Activated T-helper 1 cell treated with anti-CD3 and anti-CD28 coated beads, Interleukin-12 subunit alpha, Interleukin-12 subunit beta, Interleukin-2, Interleukin-4 antibody, amounts not matched to agents 30 ng/mL and 10 ng/mL and 1 ng/mL, durations not matched to agents 14 hours and 24 hours and 36 hours (primary cell): Measurements from ENCODE around the gene BAHCC1. TPM values are rescaled to one million over a fixed set of nuclear protein-coding genes. Genes with fewer than 3 reads are reported as not detected.

ENCODE experiments used
- DNase-seq: peaks from one replicate; pipeline ENCODE4 v3.0.0; 2021; ENCODE audit warnings: low spot score
- H3K27ac Mint-ChIP-seq: one replicate; pipeline ENCODE4 v1.8.0; 2021; ENCODE audit warnings: mild to moderate bottlenecking, mixed read lengths
- H3K27me3 Mint-ChIP-seq: one replicate; pipeline ENCODE4 v1.8.0; 2022; ENCODE audit warnings: mild to moderate bottlenecking, moderate library complexity, mixed read lengths; ENCODE audit not compliant: insufficient read depth
- H3K36me3 Mint-ChIP-seq: one replicate; pipeline ENCODE4 v1.8.0; 2021; ENCODE audit warnings: low read depth, mixed read lengths
- H3K4me1 Mint-ChIP-seq: one replicate; pipeline ENCODE4 v1.8.0; 2021; ENCODE audit warnings: low read depth, mixed read lengths
- H3K4me3 Mint-ChIP-seq: one replicate; pipeline ENCODE4 v1.8.0; 2021; ENCODE audit warnings: mild to moderate bottlenecking, moderate library complexity, mixed read lengths
- H3K9me3 Mint-ChIP-seq: one replicate; pipeline ENCODE4 v1.8.0; 2021; ENCODE audit warnings: mixed read lengths
- intact Hi-C: fragments of 100-400 bp; cut with micrococcal nuclease; formaldehyde crosslinking; loops from one replicate; pipeline ENCODE4 v1.15.1; 2024
- total RNA-seq: library from RNA; stranded (reverse); gene quantifications from 2 replicates; pipeline ENCODE4 v1.2.3, GENCODE V29; 2022

The BAHCC1 gene
- total RNA-seq, 1 donor from 2014 or later = 0.08 TPM

- H3K4me1 Mint-ChIP-seq = no peaks in the 10 kb centered on the region
- no peak overlapping the region for H3K27ac Mint-ChIP-seq
- DNase-seq = no peak
- intact Hi-C loops = no loop called here
- peaks cover 2% of the 10 kb centered on the region for H3K27me3 Mint-ChIP-seq
- H3K9me3 Mint-ChIP-seq = no peaks in the 10 kb centered on the region
- H3K4me3 Mint-ChIP-seq = no peak overlapping the region
- H3K36me3 Mint-ChIP-seq = no peaks in the 10 kb centered on the region
These were observed 41.1 kb downstream of the BAHCC1 start for GRCh38 chr17:81436294-81436849.

- Mint-ChIP-seq H3K27me3 (peaks cover 2% of the 10 kb centered on the region), H3K4me1 (no peaks in the 10 kb centered on the region), H3K27ac (no peak overlapping the region), H3K4me3 (no peak overlapping the region), H3K9me3 (no peaks in the 10 kb centered on the region), H3K36me3 (no peaks in the 10 kb centered on the region)
- intact Hi-C loops = no loop called here
- DNase-seq = no peak
These were observed 42.0 kb downstream of the BAHCC1 start for GRCh38 chr17:81437191-81437651.

GRCh38 chr17:81438007-81438659 is 42.9 kb downstream of the BAHCC1 start:
- peaks cover 2% of the 10 kb centered on the region for H3K27me3 Mint-ChIP-seq
- H3K27ac Mint-ChIP-seq = no peak overlapping the region
- intact Hi-C loops = no loop called here

GRCh38 chr17:81438688-81439087 is 43.4 kb downstream of the BAHCC1 start:
- Mint-ChIP-seq H3K4me1 (no peaks in the 10 kb centered on the region), H3K4me3 (no peak overlapping the region), H3K27ac (no peak overlapping the region), H3K9me3 (no peaks in the 10 kb centered on the region), H3K36me3 (no peaks in the 10 kb centered on the region), H3K27me3 (peaks cover 2% of the 10 kb centered on the region)
- intact Hi-C loops = no loop called here
- DNase-seq = no peak

More at GRCh38 chr17:81438007-81438659, 42.9 kb downstream of the BAHCC1 start:
- H3K4me1 Mint-ChIP-seq = no peaks in the 10 kb centered on the region
- H3K36me3 Mint-ChIP-seq = no peaks in the 10 kb centered on the region
- H3K9me3 Mint-ChIP-seq = no peaks in the 10 kb centered on the region
- H3K4me3 Mint-ChIP-seq = no peak overlapping the region
- DNase-seq = no peak

- no peaks in the 10 kb centered on the region for H3K36me3 Mint-ChIP-seq
- DNase-seq = no peak
- intact Hi-C loops = no loop called here
- H3K4me3 Mint-ChIP-seq = no peak overlapping the region
- no peaks in the 10 kb centered on the region for H3K4me1 Mint-ChIP-seq
- H3K27ac Mint-ChIP-seq = no peak overlapping the region
- no peaks in the 10 kb centered on the region for H3K9me3 Mint-ChIP-seq
- no peaks in the 10 kb centered on the region for H3K27me3 Mint-ChIP-seq
These were observed 44.8 kb downstream of the BAHCC1 start for GRCh38 chr17:81440051-81440471.

DNA sequence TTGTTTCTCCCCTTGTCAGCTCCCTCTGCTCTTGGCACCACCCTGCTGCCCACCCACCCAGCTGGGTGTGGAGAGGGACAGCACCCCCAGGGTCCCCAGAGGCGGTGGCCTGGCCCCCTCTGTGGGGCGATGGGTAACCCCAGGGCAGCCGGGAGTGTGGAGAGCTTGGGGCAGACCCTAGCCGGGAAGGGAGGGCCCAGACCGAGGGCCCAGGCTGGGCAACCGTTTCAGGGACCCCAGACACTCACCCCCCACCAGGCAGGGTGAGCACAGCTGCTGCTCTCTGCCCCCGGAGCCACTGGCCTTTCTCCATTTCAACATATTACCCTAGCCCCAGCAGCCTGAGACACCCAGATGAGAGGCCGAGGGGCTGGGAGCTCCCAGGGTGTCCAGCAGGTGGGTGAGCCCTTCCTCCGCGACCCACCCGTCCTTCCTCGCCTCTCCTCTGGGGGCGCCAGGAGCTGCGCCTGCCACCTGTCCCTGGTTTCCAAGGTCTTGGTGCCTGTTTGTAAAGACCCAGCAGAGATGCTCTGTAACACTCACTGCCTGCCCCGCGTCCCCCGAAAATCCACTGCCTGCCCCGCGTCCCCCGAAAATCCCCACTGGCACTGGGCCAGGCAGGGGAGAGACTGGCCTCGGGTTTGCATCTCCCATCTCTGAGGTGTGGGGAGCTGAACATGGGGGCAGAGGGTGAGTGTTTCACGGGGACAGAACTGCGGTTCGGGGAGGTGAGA is 45.4 kb downstream of the BAHCC1 start:
- no peak overlapping the region for H3K4me3 Mint-ChIP-seq
- DNase-seq = no peak

GRCh38 chr17:81442791-81443190 is 47.5 kb downstream of the BAHCC1 start:
- intact Hi-C loops = no loop called here
- Mint-ChIP-seq H3K27ac (no peak overlapping the region), H3K9me3 (no peaks in the 10 kb centered on the region), H3K4me1 (no peaks in the 10 kb centered on the region), H3K36me3 (no peaks in the 10 kb centered on the region), H3K4me3 (no peak overlapping the region), H3K27me3 (no peaks in the 10 kb centered on the region)
- DNase-seq = no peak

More for the DNA sequence above, 45.4 kb downstream of the BAHCC1 start:
- intact Hi-C loops = no loop called here
- Mint-ChIP-seq H3K27ac (no peak overlapping the region), H3K4me1 (no peaks in the 10 kb centered on the region), H3K36me3 (no peaks in the 10 kb centered on the region), H3K9me3 (no peaks in the 10 kb centered on the region), H3K27me3 (no peaks in the 10 kb centered on the region)

GRCh38 chr17:81443269-81443668 is 48.0 kb downstream of the BAHCC1 start:
- no peaks in the 10 kb centered on the region for H3K4me1 Mint-ChIP-seq
- H3K36me3 Mint-ChIP-seq = no peaks in the 10 kb centered on the region
- no peak for DNase-seq
- no peak overlapping the region for H3K27ac Mint-ChIP-seq
- H3K27me3 Mint-ChIP-seq = no peaks in the 10 kb centered on the region
- H3K9me3 Mint-ChIP-seq = no peaks in the 10 kb centered on the region
- no peak overlapping the region for H3K4me3 Mint-ChIP-seq
- intact Hi-C loops = no loop called here

GRCh38 chr17:81444610-81445339 is 49.5 kb downstream of the BAHCC1 start:
- no peaks in the 10 kb centered on the region for H3K36me3 Mint-ChIP-seq
- H3K4me1 Mint-ChIP-seq = no peaks in the 10 kb centered on the region
- H3K27me3 Mint-ChIP-seq = no peaks in the 10 kb centered on the region
- no peak overlapping the region for H3K27ac Mint-ChIP-seq
- intact Hi-C loops = no loop called here
- no peak for DNase-seq
- no peaks in the 10 kb centered on the region for H3K9me3 Mint-ChIP-seq
- H3K4me3 Mint-ChIP-seq = no peak overlapping the region

- Mint-ChIP-seq H3K4me3 (no peak overlapping the region), H3K27me3 (no peaks in the 10 kb centered on the region), H3K4me1 (no peaks in the 10 kb centered on the region), H3K9me3 (no peaks in the 10 kb centered on the region), H3K27ac (no peak overlapping the region), H3K36me3 (no peaks in the 10 kb centered on the region)
- intact Hi-C loops = no loop called here
- no peak for DNase-seq
These were observed 50.6 kb downstream of the BAHCC1 start for GRCh38 chr17:81445642-81446503.

DNA sequence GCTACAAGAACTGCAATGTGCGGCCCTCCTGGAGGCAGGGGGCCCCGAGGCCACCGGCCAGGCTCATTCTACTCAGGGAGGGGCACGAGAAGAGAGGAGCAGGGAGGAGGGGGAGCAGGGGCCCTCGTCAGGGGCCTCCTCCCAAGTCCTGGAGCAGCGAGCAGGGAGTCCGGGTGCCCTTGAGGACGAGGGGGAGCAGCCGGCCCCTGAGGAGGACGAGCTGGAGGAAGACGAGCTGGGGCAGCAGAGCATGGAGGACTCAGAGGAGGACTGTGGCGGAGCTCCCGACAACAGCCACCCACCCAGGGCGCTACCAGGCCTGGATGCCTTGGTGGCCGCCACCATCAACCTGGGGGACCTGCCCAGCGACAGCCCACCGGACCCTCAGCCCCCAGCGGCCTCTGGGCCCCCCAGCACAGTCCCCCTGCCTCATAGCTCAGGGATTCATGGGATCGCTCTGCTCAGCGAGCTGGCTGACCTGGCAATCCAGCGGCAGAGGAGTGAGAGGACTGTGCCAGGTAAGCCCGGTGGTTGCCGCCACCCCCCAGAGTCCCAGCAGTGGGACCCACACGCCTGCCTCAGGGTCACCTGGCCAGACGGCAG is 52.2 kb downstream of the BAHCC1 start:
- Mint-ChIP-seq H3K4me3 (no peak overlapping the region), H3K36me3 (no peaks in the 10 kb centered on the region), H3K27ac (no peak overlapping the region), H3K9me3 (no peaks in the 10 kb centered on the region), H3K4me1 (no peaks in the 10 kb centered on the region), H3K27me3 (no peaks in the 10 kb centered on the region)
- DNase-seq = no peak
- intact Hi-C loops = no loop called here

- H3K27ac Mint-ChIP-seq = no peak overlapping the region
- no peak for DNase-seq
- H3K9me3 Mint-ChIP-seq = no peaks in the 10 kb centered on the region
- no peaks in the 10 kb centered on the region for H3K36me3 Mint-ChIP-seq
- H3K27me3 Mint-ChIP-seq = no peaks in the 10 kb centered on the region
- no peaks in the 10 kb centered on the region for H3K4me1 Mint-ChIP-seq
- intact Hi-C loops = no loop called here
- no peak overlapping the region for H3K4me3 Mint-ChIP-seq
These were observed 53.2 kb downstream of the BAHCC1 start for GRCh38 chr17:81448442-81448841.
